Skeletal muscle cell (primary cell): Measurements from ENCODE around the gene IGHMBP2.
A peak's percentile ranks its signal among the peaks of the same experiment; 100 is the strongest.
"Not testable (repeated sequence)": the region's sequence is repeated elsewhere in the genome, so short reads cannot be mapped to it uniquely, and the experiment has no call there.

ENCODE experiments used
- DNase-seq: peaks from one replicate; pipeline ENCODE4 v3.0.0-alpha.2; 2010; ENCODE audit warnings: low read depth
- H3K4me3 ChIP-seq: 2 replicates; pipeline ENCODE4 v1.5.1; 2011; ENCODE audit warnings: low read depth, mild to moderate bottlenecking, control low read depth, low read length, moderate library complexity

IGHMBP2 gene

DNA sequence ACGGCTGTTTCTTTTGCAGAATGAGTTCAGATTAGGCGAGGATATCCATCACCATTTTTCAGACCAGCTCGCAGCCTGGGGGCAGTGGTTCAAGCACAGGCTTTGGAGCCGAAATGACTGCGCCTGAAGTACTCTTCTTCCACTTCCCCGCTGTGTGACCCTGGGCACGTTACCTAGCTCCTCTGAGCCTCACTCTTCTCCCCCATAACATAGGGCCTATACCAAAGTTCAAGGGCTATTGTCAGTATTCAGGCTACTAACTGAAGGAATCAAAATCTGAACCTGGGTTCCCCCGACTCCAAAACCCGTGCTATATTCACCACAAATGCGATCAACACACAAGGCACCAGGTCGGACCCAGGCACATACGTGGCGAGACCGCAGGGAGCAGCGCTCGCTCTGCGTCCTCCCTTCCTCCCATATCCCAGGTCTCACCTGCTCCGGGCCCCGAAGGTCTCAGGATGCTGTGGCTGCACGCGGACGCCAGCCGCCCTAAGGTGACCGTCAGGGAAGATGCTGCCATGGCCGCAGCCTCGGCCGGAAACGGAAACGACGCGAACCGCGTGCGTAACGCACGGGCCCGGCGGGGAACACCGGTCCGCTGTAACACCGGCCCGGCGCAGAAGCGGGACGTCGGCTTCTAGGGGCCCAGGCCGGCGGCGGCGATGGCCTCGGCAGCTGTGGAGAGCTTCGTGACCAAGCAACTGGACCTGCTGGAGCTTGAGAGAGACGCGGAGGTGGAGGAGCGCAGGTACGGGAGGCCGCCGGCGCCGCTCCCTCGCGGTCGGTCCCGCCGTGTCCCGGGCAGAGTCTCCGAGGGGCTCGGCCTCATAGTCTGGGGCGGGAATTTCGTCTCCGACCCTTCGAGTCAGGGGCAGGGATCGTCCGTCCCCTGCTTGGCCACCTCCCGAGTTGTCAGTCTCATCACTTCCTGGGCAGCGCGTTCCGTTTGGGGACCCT lies at the start of gene IGHMBP2, which contains the start of gene MRPL21:
TSS of gene IGHMBP2 (plus strand) at position 604 of the 960 bp plus-strand sequence. CDS start at position 666, 62 bp downstream.
TSS of gene MRPL21 (minus strand) at position 545 of the 960 bp plus-strand sequence. CDS start at position 523, 22 bp downstream.
- peak; percentile 43 for DNase-seq
- H3K4me3 ChIP-seq, result peak within 1 kb of the TSS; percentile 99

DNA sequence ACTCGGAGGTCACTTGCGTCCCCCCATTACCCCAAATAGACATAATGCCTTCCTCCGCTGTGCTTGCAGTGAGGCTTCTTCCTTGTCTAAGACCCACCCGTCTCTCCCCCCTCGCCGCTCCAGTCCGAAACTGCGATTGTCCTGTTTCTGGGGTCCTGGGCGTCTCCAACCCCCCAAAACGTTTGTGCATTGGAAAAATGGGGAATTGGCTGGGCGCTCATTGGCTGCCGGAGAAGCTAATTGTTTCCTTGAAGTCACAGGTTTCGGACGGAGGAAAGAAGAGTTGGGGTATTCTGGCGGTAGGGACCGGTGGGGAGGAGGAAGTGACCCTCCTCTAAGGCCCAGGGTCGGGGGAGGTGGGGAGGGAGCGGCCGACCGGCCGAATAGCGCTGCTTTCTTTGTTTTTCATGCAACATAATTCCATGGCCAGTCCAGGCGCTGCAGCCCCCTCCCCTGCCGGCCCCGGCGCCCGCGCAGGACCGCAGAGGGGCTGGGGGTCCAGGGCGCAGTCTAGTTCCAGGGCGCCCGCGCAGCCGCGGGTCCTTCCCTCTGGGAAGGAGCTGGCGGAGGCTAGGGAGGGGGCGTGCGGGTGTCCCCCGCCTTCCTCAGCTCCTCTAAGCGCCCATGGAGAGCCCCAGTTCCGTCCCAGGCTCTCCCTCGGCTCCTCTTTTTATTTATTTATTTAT lies 49.3 kb upstream of the IGHMBP2 start:
- H3K4me3 ChIP-seq, result no peak overlapping the region
- DNase-seq, result no peak

- DNase-seq, result no peak
- peak overlapping the region; percentile 49 for H3K4me3 ChIP-seq
Measured at GRCh38 chr11:68855205-68855981, 48.3 kb upstream of the IGHMBP2 start.

DNA sequence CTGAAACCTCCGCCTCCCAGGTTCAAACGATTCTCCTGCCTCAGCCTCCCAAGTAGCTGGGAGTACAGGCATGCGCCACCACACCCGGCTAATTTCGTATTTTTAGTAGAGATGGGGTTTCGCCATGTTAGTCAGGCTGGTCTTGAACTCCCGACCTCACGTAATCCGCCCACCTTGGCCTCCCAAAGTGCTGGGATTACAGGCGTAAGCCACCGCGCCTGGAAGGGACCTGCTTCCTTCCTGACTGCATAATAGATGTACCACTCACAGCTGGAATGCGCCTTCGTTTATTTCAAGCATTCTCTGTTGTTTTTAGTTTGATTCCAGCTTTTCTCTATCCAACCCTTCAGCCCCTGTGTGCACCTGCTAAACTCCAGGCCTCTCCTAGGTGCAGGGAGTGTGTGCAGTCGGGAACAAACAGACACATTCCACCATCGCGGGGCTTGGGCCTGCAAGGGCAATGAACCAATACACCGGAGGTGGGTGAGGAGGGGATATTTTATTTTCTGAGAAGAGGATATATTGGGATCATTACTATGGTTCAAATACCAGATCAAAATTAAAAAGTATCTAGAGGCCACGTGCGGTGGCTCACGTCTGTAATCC lies 47.2 kb upstream of the IGHMBP2 start:
- not testable (repeated sequence) for H3K4me3 ChIP-seq, DNase-seq

- no peak for DNase-seq
- no peak overlapping the region for H3K4me3 ChIP-seq
Measured at GRCh38 chr11:68857037-68857586, 46.6 kb upstream of the IGHMBP2 start.

DNA sequence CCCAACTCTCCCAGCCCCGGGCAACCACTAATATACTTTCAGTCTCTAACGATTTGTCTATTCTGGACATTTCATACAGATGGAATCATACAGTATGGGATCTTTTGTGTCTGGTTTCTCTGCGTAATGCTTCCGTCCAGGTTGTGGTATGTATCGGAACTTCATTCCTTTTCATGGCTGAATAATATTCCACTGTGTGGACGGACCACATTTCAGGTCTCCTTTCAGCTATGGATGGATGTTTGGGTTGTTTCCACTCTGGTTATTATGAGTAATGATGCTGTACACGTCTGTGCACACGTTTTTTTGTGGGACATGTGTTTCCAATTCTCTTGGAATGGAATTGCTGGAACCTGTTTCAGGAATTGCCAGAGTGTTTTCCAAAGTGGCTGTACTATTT lies 44.6 kb upstream of the IGHMBP2 start:
- no peak overlapping the region for H3K4me3 ChIP-seq
- DNase-seq, result no peak

DNA sequence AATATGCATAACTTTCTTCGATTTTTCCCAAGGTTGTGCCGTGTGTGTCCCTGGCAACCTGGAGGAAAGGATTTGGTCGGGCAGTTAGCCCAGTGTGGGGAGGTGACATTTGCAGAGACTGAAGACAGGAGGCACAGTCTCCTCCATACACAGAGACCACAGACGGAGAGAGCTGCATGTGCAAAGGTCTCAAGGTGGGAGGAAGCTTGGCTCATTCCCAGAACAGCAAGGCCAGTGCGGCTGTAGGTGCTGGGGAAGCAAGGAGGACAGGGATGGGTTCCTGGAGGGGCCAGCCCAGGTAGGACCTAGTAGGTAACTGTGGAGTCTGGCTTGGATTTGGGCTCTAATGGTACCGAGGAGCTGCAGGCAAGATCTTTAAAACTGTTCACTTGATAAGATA lies 41.3 kb upstream of the IGHMBP2 start:
- DNase-seq, result no peak
- no peak overlapping the region for H3K4me3 ChIP-seq

DNA sequence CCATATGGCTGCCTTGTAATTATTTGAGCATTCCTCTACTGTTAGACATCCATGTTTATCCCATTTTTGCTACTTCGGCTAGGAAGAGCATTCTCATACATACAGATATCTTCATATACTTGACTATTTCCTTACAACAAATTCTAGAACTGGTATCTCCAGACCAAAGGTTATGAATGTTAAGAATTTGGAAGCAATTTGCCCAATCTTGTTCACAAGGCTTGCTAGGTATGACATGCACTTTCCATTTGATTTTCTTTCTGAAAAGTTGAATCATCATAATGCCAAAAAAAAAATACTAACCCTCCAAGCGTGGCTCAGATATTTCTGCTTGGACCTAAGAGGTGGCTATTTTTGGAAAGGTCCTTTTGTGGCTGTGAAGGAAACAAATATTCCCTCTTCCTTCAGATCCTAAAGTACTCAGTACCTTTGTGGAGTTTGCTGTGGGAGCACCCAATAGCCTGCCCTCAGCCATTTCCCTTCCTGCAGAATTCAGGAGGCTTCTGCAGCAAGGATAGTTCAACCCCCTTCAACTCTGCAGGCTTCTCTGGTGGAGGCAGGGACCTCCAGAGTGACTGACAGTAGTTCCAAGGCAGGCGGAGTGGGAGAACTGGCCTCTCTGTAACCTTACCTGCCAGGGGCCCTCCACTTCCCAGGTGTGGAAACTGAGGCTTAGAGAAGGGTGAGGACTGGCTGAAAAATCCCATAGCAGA lies 40.0 kb upstream of the IGHMBP2 start:
- no peak overlapping the region for H3K4me3 ChIP-seq
- DNase-seq, result no peak

DNA sequence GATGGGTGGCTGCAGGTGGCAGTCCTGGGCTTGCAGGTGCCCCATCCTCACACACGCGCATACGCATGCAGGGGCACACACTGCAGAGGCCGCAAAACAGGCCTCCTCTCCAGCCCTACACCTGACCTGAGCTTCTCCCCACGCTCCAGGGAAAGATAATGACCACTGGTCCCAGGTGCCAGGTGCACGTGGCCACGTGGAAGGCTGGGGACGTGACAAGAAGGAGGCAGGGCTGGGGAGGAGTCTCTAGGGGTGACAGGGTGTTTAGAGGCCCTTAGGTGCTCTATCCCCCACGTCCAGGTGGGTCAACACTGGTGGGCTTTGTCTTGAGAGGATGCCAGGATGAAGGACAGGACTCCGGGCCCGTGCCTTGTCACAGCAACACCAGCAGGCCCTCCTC lies 38.5 kb upstream of the IGHMBP2 start:
- no peak for DNase-seq
- H3K4me3 ChIP-seq, result no peak overlapping the region

- H3K4me3 ChIP-seq, result no peak overlapping the region
- DNase-seq, result no peak
Measured at GRCh38 chr11:68867066-68867465, 36.6 kb upstream of the IGHMBP2 start.

DNA sequence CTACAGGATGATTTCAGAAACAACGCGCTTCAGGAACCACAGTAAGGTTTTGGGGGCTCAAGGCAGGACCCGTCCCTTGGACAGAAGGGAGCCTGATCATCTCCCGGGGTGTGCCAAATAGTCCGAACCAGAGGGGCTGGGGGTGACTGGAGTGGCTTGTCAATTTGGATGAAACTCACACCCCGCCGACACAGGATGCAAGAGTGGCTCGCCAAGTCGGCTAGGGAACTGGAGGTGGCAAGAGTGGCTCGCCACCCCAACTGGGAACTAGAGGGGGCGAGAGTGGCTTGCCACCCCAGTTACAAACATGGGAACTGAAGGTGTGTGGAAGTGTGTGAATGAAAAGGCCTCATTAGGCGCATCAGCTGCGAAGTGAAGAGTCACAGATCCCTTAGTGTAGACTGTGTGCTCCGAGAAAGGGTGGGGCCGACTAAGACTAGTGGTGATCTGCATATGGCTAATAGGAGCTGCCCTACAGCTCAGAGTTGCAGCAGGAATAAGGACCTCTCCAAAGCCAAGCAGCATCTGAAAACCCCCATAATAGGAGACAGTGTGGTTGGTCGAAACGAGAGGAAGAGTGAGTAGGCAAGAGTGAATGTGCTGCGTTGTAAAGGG lies 35.4 kb upstream of the IGHMBP2 start:
- H3K4me3 ChIP-seq, result no peak overlapping the region
- no peak for DNase-seq

DNA sequence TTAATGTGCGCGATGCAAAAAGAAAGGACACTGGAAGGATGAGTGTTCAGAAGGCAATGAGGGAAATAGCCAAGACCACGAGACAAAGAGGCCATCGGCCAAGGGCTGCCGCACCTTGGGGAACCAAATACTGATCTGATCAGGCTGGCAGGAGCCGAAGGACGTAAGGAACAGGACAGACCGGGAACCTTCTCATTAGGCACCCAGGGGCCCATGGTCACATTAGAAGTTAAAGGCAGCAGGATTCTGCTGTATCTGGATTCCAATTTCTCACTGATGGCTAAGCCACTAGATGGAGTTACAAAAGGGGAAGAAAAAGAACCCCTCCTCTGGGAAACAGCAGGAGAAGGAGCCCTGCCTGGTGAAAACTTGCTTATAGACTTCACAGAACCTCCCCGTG lies 33.2 kb upstream of the IGHMBP2 start:
- DNase-seq, result no peak
- peak overlapping the region; percentile 46 for H3K4me3 ChIP-seq

GRCh38 chr11:68872216-68873003 lies 31.3 kb upstream of the IGHMBP2 start:
- DNase-seq, result no peak
- H3K4me3 ChIP-seq, result no peak overlapping the region

GRCh38 chr11:68878022-68878421 lies 25.7 kb upstream of the IGHMBP2 start:
- DNase-seq, result no peak
- H3K4me3 ChIP-seq, result no peak overlapping the region

DNA sequence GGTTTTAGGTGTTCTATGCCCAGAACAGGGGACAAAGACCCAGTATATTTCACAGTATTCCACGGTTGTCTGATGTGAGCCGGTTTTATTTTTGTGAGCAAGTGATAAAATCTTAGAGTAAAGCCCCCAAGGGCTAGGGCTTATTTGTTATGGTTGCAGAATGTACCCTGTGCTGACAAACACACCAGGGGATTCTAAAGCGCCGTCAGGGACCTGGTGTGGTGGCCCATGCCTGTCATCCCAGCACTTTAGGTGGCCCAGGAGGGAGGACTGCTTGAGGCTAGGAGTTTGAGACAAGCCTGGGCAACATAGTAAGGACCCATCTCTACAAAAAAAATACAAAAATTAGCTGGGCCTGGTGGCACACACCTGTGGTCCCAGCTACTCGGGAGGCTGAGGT lies 22.8 kb upstream of the IGHMBP2 start:
- no peak for DNase-seq

DNA sequence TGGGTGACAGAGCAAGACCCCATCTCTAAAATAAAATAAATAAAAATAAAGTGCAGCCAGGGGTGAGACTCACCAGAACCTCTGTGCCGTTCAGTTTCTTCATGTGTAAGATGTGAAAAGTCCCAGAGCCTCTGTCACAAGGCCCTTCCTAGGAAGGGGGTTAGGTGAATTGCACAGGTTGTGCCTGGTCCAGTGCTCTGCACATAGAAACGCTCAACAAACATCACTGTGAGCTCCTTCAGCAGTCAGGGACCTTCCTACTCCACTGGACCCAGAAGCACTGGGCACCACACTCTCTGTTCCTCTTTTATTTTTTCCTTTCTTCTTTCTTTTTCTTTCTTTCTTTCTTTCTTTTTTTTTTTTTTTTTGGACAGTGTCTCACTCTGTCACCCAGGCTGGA lies 22.4 kb upstream of the IGHMBP2 start:
- no peak overlapping the region for H3K4me3 ChIP-seq
- DNase-seq, result no peak

More for the DNA sequence above, 22.8 kb upstream of the IGHMBP2 start:
- no peak overlapping the region for H3K4me3 ChIP-seq

DNA sequence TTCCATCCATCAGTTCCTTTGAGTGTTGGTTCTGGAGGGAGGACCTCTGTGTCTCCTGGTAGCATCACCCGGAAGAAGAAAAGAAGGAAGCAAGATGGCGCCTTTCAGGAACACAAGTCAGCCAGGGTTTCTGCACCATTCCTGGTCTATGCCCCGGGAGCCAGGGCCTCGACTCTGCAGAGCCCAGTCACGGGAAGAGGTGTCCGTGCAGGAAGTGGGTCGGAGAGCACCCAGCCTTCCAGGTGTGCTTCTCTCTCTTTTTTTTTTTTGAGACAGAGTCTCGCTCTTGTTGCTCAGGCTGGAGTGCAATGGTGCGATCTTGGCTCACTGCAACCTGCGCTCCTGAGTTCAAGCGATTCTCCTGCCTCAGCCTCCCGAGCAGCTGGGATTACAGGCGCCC lies 21.3 kb upstream of the IGHMBP2 start:
- no peak overlapping the region for H3K4me3 ChIP-seq
- DNase-seq, result no peak
